GM12878 (cell line): ENCODE measurements around the gene C22orf31. TPM values are rescaled to one million over a fixed set of nuclear protein-coding genes. Genes with fewer than 3 reads are reported as not detected.

Experiments used
- ATAC-seq: fragments of 200-7000 bp; cut with Tn5 transposase; 3 replicates; pipeline ENCODE4 v1.9.1; 2020; ENCODE audit warnings: mild to moderate bottlenecking, moderate library complexity
- BruUV-seq: library from RNA; stranded (reverse); fragments of 400-500 nt; replicated peaks from 2 replicates; lab custom pipeline; 2021; lab: Mats Ljungman, UMichigan
- CTCF ChIA-PET: fragments of 300-600 bp; sonication (Branson Sonifier 250); formaldehyde crosslinking; extraction: SDS; loops from one replicate; lab custom pipeline; 2021; ENCODE audit warnings: inconsistent platforms; lab: Yijun Ruan, JAX
- POLR2A ChIA-PET: fragments of 350-600 bp; formaldehyde crosslinking; extraction: SDS; loops from one replicate; lab custom pipeline; 2021; ENCODE audit warnings: inconsistent platforms; lab: Charles Lee
- RAD21 ChIA-PET: fragments of 300-600 bp; sonication (Branson Sonifier 250); formaldehyde crosslinking; loops from one replicate; lab custom pipeline; 2023; ENCODE audit warnings: antibody characterized with exemption; ENCODE audit not compliant: unreplicated experiment; lab: Charles Lee
- SMC1A ChIA-PET: fragments of 300-600 bp; sonication (Branson Sonifier 250); formaldehyde crosslinking; loops from one replicate; lab custom pipeline; 2023; ENCODE audit not compliant: unreplicated experiment, uncharacterized antibody; lab: Charles Lee
- DNase-seq: peaks from one replicate; pipeline ENCODE4 v3.0.0-alpha.2; 2011; ENCODE audit warnings: low read depth, low spot score
- FAIRE-seq: peaks from 3 replicates; lab custom pipeline; 2011; peaks lifted over from hg19 to GRCh38; lab: Jason Lieb, UNC
- H2AFZ ChIP-seq: 2 replicates; pipeline ENCODE4 v1.6.0; 2011; ENCODE audit warnings: low read depth, low read length, control low read depth; ENCODE audit not compliant: control insufficient read depth
- H3K27ac ChIP-seq: 2 replicates; pipeline ENCODE4 v1.5.1; 2011; ENCODE audit warnings: control low read depth; ENCODE audit not compliant: control insufficient read depth, insufficient read depth
- H3K27me3 ChIP-seq, 2 experiments: replicated peaks in 1 of 2; 2 replicates each; pipeline versions ENCODE4 v1.6.0 to v1.6.1; 2011; ENCODE audit warnings: low read length in 1 of 2; ENCODE audit not compliant: control insufficient read depth in 2 of 2, insufficient read depth in 2 of 2
- H3K36me3 ChIP-seq, 2 experiments: 2 replicates each; pipeline ENCODE4 v1.5.1; 2011; ENCODE audit warnings: low read length in 1 of 2; ENCODE audit not compliant: control insufficient read depth in 2 of 2, insufficient read depth in 2 of 2
- H3K4me1 ChIP-seq: 2 replicates; pipeline ENCODE4 v1.6.1; 2011; ENCODE audit warnings: mild to moderate bottlenecking, low read length, moderate library complexity, mixed read lengths; ENCODE audit not compliant: control insufficient read depth, insufficient read depth
- H3K4me2 ChIP-seq: 2 replicates; pipeline ENCODE4 v1.6.0; 2011; ENCODE audit warnings: control low read depth; ENCODE audit not compliant: control insufficient read depth, insufficient read depth
- H3K4me3 ChIP-seq: fragments of 200-600 bp; sonication (generic); 2 replicates; pipeline ENCODE4 v1.5.1; 2016
- H3K79me2 ChIP-seq: 2 replicates; pipeline ENCODE4 v1.6.0; 2011; ENCODE audit warnings: low read length; ENCODE audit not compliant: control insufficient read depth, insufficient read depth
- H3K9ac ChIP-seq: 2 replicates; pipeline ENCODE4 v1.8.0; 2011; ENCODE audit warnings: low read length, control low read depth, mixed read lengths; ENCODE audit not compliant: control insufficient read depth, insufficient read depth
- H3K9me3 ChIP-seq: replicated peaks from 3 replicates; pipeline ENCODE4 v1.5.1; 2011; ENCODE audit warnings: mild to moderate bottlenecking, low read length; ENCODE audit not compliant: control insufficient read depth, insufficient read depth
- H4K20me1 ChIP-seq: 2 replicates; pipeline ENCODE4 v1.6.0; 2011; ENCODE audit not compliant: control insufficient read depth, insufficient read depth
- ASH2L ChIP-seq: fragments of 300-600, 200-600 bp; sonication (generic); IDR thresholded peaks from 2 replicates; pipeline ENCODE4 v1.6.1; 2017; ENCODE audit warnings: low read depth, mild to moderate bottlenecking, borderline replicate concordance
- CREM ChIP-seq: IDR thresholded peaks from 2 replicates; pipeline ENCODE4 v1.6.1; 2014; ENCODE audit warnings: antibody characterized with exemption, low read depth
- CUX1 ChIP-seq: IDR thresholded peaks from 2 replicates; pipeline ENCODE4 v1.6.1; 2012; ENCODE audit warnings: improper control_type of control experiment, low read depth, low read length; ENCODE audit not compliant: insufficient replicate concordance
- FOXK2 ChIP-seq: fragments of 450-650 bp; IDR thresholded peaks from 2 replicates; pipeline ENCODE4 v1.6.1; 2017; ENCODE audit warnings: mild to moderate bottlenecking, moderate library complexity
- MYC ChIP-seq: IDR thresholded peaks from 2 replicates; pipeline ENCODE4 v1.6.1; 2011; ENCODE audit warnings: mild to moderate bottlenecking, low read length, moderate library complexity, inconsistent platforms; ENCODE audit not compliant: insufficient read depth, insufficient replicate concordance, insufficient read length, severe bottlenecking
- PRDM15 ChIP-seq: fragments of 450-650 bp; formaldehyde crosslinking; IDR thresholded peaks from 2 replicates; pipeline ENCODE4 v1.4.0; 2020; ENCODE audit warnings: mild to moderate bottlenecking, moderate library complexity
- TAF1 ChIP-seq: IDR thresholded peaks from 2 replicates; pipeline ENCODE4 v1.6.1; 2011; ENCODE audit warnings: mild to moderate bottlenecking, low read depth, low read length, borderline replicate concordance
- WRNIP1 ChIP-seq: IDR thresholded peaks from 2 replicates; pipeline ENCODE4 v1.6.1; 2011; ENCODE audit warnings: low read depth, low read length, improper control_type of control experiment, borderline replicate concordance
- ZBTB33 ChIP-seq: fragments of 450-650 bp; IDR thresholded peaks from 2 replicates; pipeline ENCODE4 v1.6.1; 2017; ENCODE audit warnings: mild to moderate bottlenecking
- ZNF274 ChIP-seq: IDR thresholded peaks from one replicate; pipeline ENCODE4 v1.8.0; 2011; ENCODE audit not compliant: insufficient read length, insufficient read depth
- ZZZ3 ChIP-seq: IDR thresholded peaks from 2 replicates; pipeline ENCODE4 v1.6.1; 2011; ENCODE audit warnings: low read depth; ENCODE audit not compliant: control insufficient read depth, insufficient read length
- WGBS: methylation state at CpG from one replicate; pipeline ENCODE4 v1.1.6; 2016; ENCODE audit warnings: low lambda C conversion rate; ENCODE audit not compliant: insufficient replicate concordance, insufficient coverage; ENCODE audit errors: missing lambda C conversion rate; 5-methylcytosine and 5-hydroxymethylcytosine counted together
- in situ Hi-C: fragments of 300-500 bp; cut with MboI; formaldehyde crosslinking; loops from 9 replicates; pipeline ENCODE4 v1.14.3; 2018; ENCODE audit warnings: mixed read lengths
- intact Hi-C: fragments of 100-400 bp; cut with micrococcal nuclease; formaldehyde crosslinking; loops from one replicate; pipeline ENCODE4 v1.14.2; 2022; ENCODE audit not compliant: unreplicated experiment
- polyA plus RNA-seq, 11 experiments: library from polyadenylated mRNA; depleted of rRNA in 4 of 11; unstranded in 6 of 11; stranded (reverse) in 5 of 11; fragments of >200 nt; fragmentation: Nextera tagmentation in 4 of 11; fragmentation: Illumina TruSeq in 1 of 11; extraction: Ambion mirVana in 4 of 11; extraction: Trizol in 1 of 11; gene quantifications; 1 replicate in 1 of 11; 2 replicates in 10 of 11; pipeline versions ENCODE4 v1.2.1 to v1.2.3, GENCODE V29; 2011 to 2016; ENCODE audit warnings: inconsistent platforms in 2 of 11, missing spikeins in 2 of 11, low read depth in 1 of 11
- total RNA-seq, 4 experiments: library from RNA; depleted of rRNA in 3 of 4; stranded (reverse); fragments of >200 nt in 3 of 4; fragmentation: Illumina TruSeq in 1 of 4; extraction: Trizol in 1 of 4; gene quantifications; 2 replicates each; pipeline versions ENCODE4 v1.2.1 to v1.2.3, GENCODE V29; 2013 to 2021

The C22orf31 gene
- total and polyA plus RNA-seq, 10 of the 15 experiments (the other 5 are each of a cell fraction or from before 2014, with no cell fraction given), result not detected

- H3K27me3 ChIP-seq, result peaks cover 0 to 2% of the 10 kb centered on the region in 2 experiments; a peak in 1 of 4 replicates
- in situ Hi-C loops, result no loop called here
- TF ChIP-seq CREM (no peak), FOXK2 (no peak), ASH2L (no peak), ZNF274 (no peak), CUX1 (no peak), TAF1 (no peak), ZBTB33 (no peak), ZZZ3 (no peak), WRNIP1 (no peak), PRDM15 (no peak), MYC (no peak)
- TF ChIP-seq, all 136 proteins: peak for 0
- Histone ChIP-seq H3K27ac (no peak overlapping the region), H3K36me3 (peaks cover 0 to 7% of the 10 kb centered on the region in 2 experiments; a peak in 2 of 4 replicates), H3K4me3 (no peak overlapping the region), H3K4me2 (no peak overlapping the region), H3K4me1 (no peaks in the 10 kb centered on the region), H3K79me2 (no peaks in the 10 kb centered on the region), H3K9me3 (no peaks in the 10 kb centered on the region), H2AFZ (no peak overlapping the region), H3K9ac (no peak overlapping the region), H4K20me1 (no peaks in the 10 kb centered on the region)
- POLR2A ChIA-PET, result interaction anchor here (1.1 kb wide), 1 partner anchor 199 kb away, joined by 4 read pairs; no protein-coding TSS in a partner anchor
- CTCF ChIA-PET, result interaction anchor here (1.0 to 3.9 kb wide), 7 partner anchors 10 to 455 kb away, joined by 3 to 20 read pairs (median 7); no protein-coding TSS in a partner anchor
- DNase-seq (no peak), ATAC-seq (no peak), FAIRE-seq (no peak)
- no TSS peak for BruUV-seq
- RAD21 ChIA-PET, result interaction anchor here (1.0 kb wide), 1 partner anchor 190 kb away, joined by 3 read pairs; no protein-coding TSS in a partner anchor
- SMC1A ChIA-PET, result interaction anchor here (0.8 to 5.1 kb wide), 7 partner anchors 10 to 243 kb away, joined by 3 to 25 read pairs (median 4); no protein-coding TSS in a partner anchor
- intact Hi-C loops, result no loop called here
- 51% methylated on average over 14 of the region's 14 CpGs for WGBS
Measured at GRCh38 chr22:29055192-29055830, 6.3 kb downstream of the C22orf31 start.
